C4-2B (cell line): ENCODE data around the gene ZP3.
"Not testable (repeated sequence)": the region's sequence is repeated elsewhere in the genome, so short reads cannot be mapped to it uniquely, and the experiment has no call there.

Source experiments
- H3K27ac ChIP-seq: fragments of 450-650 bp; 2 replicates; pipeline ENCODE4 v1.5.1; 2017
- ZFX ChIP-seq: fragments of 450-650 bp; IDR thresholded peaks from 2 replicates; pipeline ENCODE4 v1.6.1; 2017
- TF ChIP-seq, protein P1 (sequence below): fragments of 450-650 bp; conservative IDR thresholded peaks from 2 replicates; pipeline ENCODE4 v1.5.1; 2017; ENCODE audit warnings: mild to moderate bottlenecking

ZP3 gene

DNA sequence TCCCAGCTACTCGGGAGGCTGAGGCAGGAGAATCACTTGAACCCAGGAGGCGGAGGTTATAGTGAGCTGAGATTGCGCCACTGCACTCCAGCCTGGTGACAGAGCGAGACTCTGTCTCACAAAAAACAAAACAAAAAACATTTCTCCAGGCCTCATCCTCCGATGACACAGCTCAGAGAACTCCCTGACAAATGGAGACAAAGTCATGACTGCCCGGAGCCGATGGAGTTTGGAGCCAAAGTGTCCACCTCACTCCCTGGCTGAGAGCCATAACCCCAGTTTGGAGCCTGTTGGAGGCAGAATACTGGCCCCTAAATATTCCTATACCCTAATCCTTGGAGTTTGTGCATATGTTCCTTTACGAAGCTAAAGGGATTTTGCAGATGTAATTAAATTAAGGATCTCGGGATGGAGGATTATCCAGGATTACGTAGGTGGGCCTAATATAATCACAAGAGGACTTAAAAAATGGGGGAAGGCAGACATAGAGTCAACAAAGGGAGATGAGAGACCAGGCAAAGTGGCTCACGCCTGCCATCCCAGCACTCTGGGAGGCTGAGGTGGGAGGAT, 38.0 kb upstream of the ZP3 start:
- no peak for TF ChIP-seq ZFX
- TF ChIP-seq, protein P1, sequence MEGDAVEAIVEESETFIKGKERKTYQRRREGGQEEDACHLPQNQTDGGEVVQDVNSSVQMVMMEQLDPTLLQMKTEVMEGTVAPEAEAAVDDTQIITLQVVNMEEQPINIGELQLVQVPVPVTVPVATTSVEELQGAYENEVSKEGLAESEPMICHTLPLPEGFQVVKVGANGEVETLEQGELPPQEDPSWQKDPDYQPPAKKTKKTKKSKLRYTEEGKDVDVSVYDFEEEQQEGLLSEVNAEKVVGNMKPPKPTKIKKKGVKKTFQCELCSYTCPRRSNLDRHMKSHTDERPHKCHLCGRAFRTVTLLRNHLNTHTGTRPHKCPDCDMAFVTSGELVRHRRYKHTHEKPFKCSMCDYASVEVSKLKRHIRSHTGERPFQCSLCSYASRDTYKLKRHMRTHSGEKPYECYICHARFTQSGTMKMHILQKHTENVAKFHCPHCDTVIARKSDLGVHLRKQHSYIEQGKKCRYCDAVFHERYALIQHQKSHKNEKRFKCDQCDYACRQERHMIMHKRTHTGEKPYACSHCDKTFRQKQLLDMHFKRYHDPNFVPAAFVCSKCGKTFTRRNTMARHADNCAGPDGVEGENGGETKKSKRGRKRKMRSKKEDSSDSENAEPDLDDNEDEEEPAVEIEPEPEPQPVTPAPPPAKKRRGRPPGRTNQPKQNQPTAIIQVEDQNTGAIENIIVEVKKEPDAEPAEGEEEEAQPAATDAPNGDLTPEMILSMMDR = no peak
- no peak overlapping the region for H3K27ac ChIP-seq

GRCh38 chr7:76387789-76388188, 37.0 kb upstream of the ZP3 start:
- not testable (repeated sequence) for H3K27ac ChIP-seq

DNA sequence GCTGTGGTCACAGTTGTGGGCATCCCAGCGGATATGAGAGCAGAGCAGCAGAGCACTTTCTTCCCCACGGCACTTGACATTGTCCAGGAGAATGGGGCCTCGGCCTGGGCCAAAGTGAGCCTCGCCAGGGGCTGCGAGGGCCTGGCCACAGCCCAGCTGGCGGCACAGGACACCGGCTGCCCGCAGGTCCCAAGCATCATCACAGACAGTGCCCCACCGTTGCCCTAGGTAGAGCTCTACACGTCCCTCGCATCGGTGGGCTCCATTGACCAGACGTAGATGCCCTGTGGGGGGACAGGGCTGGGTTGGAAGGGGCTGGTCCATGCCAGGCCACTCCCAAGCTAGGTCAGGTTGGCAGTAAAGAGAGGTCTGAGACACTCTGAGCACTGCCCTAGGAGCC, 34.7 kb upstream of the ZP3 start:
- TF ChIP-seq, protein P1 = no peak
- no peak for TF ChIP-seq ZFX
- H3K27ac ChIP-seq = no peak overlapping the region

GRCh38 chr7:76392531-76393115, 32.1 kb upstream of the ZP3 start:
- peak overlapping the region; percentile 96 for H3K27ac ChIP-seq

GRCh38 chr7:76393116-76394031, 31.4 kb upstream of the ZP3 start:
- peak overlapping the region; percentile 96 for H3K27ac ChIP-seq
- TF ChIP-seq, protein P1 = no peak
- peak; percentile 95; the same call in 1 of the 2 replicates for TF ChIP-seq ZFX

More at GRCh38 chr7:76392531-76393115, 32.1 kb upstream of the ZP3 start:
- TF ChIP-seq ZFX = no peak
- TF ChIP-seq, protein P1 = no peak

DNA sequence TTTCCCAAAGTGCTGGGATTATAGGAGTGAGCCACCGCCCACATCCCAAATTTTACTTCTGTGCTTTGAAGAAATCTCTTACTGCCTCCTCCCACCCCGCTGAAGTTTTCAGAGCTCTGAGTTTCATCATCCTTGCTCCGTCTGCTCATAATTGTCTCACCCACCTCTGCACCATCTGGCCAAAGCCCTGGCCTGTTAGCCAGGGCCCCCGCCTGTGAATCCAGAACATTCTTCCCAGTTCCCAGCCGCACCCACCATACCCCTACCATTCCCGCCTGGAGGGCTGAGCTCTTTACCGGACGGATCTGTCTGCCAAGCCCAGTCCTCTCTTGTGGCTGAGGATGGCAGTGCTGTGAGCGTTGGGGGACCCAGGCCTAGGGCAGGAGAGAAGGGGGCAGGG, 29.8 kb upstream of the ZP3 start:
- TF ChIP-seq ZFX = no peak
- TF ChIP-seq, protein P1 = no peak

DNA sequence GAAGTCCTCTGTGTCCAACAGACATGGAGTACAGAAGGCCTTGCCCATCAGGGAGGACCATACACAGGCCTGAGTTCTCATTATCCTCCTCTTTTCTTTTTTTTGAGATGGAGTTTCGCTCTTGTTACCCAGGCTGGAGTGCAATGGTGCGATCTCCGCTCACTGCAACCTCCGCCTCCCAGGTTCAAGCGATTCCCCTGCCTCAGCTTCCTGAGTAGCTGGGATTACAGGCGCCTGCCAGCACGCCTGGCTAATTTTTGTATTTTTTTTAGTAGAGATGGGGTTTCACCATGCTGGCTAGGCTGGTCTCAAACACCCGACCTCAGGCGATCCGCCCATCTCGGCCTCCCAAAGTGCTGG, 29.2 kb upstream of the ZP3 start:
- H3K27ac ChIP-seq = not testable (repeated sequence)

More for the DNA sequence above, 29.8 kb upstream of the ZP3 start:
- H3K27ac ChIP-seq = no peak overlapping the region

DNA sequence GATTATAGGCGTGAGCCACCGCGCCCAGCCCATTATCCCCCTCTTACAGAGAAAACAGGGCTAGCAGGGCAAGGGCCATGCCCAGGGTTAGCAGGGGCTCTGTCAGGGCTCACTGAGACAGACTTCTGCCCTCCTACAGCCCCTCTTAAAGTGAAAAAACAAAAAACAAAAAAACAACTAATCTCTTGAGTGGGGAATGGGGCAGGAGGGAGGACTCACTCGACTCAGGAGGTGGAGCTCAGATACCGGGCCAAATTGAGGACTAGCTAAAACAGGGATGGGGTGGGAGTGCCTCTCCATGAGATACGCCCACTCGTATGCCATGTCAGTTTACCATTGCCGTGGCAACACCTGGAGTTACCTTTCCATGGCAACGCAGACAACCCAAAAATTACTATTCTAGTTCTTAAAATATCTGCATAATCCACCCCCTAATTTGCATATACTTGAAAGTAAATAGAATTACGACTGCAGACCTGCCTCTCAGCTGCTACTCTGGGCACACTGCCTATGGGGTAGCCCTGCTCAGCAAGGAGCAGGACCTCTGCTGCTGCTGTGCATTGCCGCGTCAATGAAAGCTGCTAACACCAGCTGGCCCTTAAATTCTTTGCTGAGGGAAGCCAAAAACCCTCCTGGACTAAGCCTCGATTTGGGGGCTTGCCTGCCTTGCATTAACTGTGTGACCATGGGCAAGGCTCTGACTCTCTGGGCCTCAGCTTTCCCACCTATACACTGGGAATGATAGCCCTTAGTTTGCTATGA, 28.6 kb upstream of the ZP3 start:
- H3K27ac ChIP-seq = no peak overlapping the region
- TF ChIP-seq, protein P1 = no peak
- TF ChIP-seq ZFX = no peak
